ENCODE results near the gene ANKS1B.
A peak's percentile ranks its signal among the peaks of the same experiment; 100 is the strongest.
"Not testable (repeated sequence)": the region's sequence is repeated elsewhere in the genome, so short reads cannot be mapped to it uniquely, and the experiment has no call there.

Gene ANKS1B

DNA sequence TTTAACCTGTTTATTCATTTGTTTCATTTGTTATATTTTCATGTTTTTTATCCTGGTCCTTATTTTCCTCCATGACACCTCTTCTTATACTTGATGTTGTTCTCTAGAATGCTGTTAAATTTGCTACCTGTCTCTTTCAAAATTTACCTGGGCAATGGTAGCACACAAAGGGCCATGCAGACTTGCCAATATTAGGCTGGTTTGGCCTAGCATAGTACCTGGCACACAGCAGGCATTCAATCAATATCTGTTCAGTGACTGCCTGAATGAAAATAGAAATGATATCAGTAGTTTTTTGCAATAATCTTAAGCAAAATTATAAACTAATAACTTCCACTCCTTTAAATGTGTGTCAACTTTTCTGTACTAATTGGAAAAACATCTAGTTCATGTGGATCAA lies 1014.5 kb downstream of the ANKS1B start:
- Histone ChIP-seq H3K27me3 (ENCODE audit: insufficient read depth, low read length, poor library complexity, severe bottlenecking) (no peaks in the 10 kb centered on the region), H3K36me3 (ENCODE audit: insufficient read depth, low read length) (no peaks in the 10 kb centered on the region), H3K9ac (ENCODE audit: low read depth, low read length, poor library complexity, severe bottlenecking) (no peak overlapping the region), H3K4me3 (ENCODE audit: low read length, poor library complexity, severe bottlenecking) (no peak overlapping the region), H3K4me1 (ENCODE audit: insufficient read depth, low read length, poor library complexity, severe bottlenecking) (no peaks in the 10 kb centered on the region), H3F3A (ENCODE audit: low read depth) (no peaks in the 10 kb centered on the region), H3K9me2 (replicated peaks; ENCODE audit: low read depth, low read length) (no peaks in the 10 kb centered on the region), H3K79me2 (ENCODE audit: insufficient read depth, low read length) (no peaks in the 10 kb centered on the region), H3K9me3 (ENCODE audit: insufficient read depth, low read depth, low read length) (no peaks in the 10 kb centered on the region), H3K4me2 (ENCODE audit: low read depth, low read length, poor library complexity, severe bottlenecking) (no peak overlapping the region), H2AFZ (ENCODE audit: low read length) (no peak overlapping the region), H4K20me1 (ENCODE audit: insufficient read depth, low read length, poor library complexity, severe bottlenecking) (no peaks in the 10 kb centered on the region)
- TF ChIP-seq EZH2phosphoT487 (IDR thresholded peaks at IDR 0.05; ENCODE audit: borderline replicate concordance) = no peak
- TF ChIP-seq, protein P1, sequence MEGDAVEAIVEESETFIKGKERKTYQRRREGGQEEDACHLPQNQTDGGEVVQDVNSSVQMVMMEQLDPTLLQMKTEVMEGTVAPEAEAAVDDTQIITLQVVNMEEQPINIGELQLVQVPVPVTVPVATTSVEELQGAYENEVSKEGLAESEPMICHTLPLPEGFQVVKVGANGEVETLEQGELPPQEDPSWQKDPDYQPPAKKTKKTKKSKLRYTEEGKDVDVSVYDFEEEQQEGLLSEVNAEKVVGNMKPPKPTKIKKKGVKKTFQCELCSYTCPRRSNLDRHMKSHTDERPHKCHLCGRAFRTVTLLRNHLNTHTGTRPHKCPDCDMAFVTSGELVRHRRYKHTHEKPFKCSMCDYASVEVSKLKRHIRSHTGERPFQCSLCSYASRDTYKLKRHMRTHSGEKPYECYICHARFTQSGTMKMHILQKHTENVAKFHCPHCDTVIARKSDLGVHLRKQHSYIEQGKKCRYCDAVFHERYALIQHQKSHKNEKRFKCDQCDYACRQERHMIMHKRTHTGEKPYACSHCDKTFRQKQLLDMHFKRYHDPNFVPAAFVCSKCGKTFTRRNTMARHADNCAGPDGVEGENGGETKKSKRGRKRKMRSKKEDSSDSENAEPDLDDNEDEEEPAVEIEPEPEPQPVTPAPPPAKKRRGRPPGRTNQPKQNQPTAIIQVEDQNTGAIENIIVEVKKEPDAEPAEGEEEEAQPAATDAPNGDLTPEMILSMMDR (conservative IDR thresholded peaks at IDR 0.05; ENCODE audit: low read length) = no peak

DNA sequence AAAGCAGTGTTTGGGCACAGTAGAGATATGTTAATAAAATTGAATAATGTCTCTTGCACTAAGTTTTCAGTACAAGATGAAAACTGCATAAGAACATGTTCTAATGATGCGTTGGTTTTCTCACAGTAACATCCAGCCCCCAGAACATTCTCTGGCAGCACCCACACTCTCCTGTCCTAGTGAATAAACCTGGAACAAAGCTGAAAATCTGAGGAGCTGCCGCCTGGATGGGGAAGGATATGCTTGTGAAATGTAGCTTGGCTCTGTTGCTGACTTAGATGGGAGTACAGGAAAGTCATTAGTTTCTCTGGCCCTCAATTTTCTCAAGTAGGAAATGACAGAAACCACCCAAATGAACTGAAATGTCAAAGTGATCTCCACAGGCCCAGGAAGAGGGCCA lies 1015.8 kb downstream of the ANKS1B start:
- Histone ChIP-seq H4K20me1 (ENCODE audit: insufficient read depth, low read length, poor library complexity, severe bottlenecking) (no peaks in the 10 kb centered on the region), H3K79me2 (ENCODE audit: insufficient read depth, low read length) (no peaks in the 10 kb centered on the region), H3K27me3 (ENCODE audit: insufficient read depth, low read length, poor library complexity, severe bottlenecking) (no peaks in the 10 kb centered on the region), H3F3A (ENCODE audit: low read depth) (no peaks in the 10 kb centered on the region), H3K4me2 (ENCODE audit: low read depth, low read length, poor library complexity, severe bottlenecking) (no peak overlapping the region), H3K36me3 (ENCODE audit: insufficient read depth, low read length) (no peaks in the 10 kb centered on the region), H2AFZ (ENCODE audit: low read length) (no peak overlapping the region), H3K9me3 (ENCODE audit: insufficient read depth, low read depth, low read length) (no peaks in the 10 kb centered on the region), H3K4me1 (ENCODE audit: insufficient read depth, low read length, poor library complexity, severe bottlenecking) (no peaks in the 10 kb centered on the region), H3K9me2 (replicated peaks; ENCODE audit: low read depth, low read length) (no peaks in the 10 kb centered on the region), H3K9ac (ENCODE audit: low read depth, low read length, poor library complexity, severe bottlenecking) (no peak overlapping the region), H3K4me3 (ENCODE audit: low read length, poor library complexity, severe bottlenecking) (no peak overlapping the region)
- TF ChIP-seq, protein P1 (conservative IDR thresholded peaks at IDR 0.05; ENCODE audit: low read length) = no peak
- no peak for TF ChIP-seq EZH2phosphoT487 (IDR thresholded peaks at IDR 0.05; ENCODE audit: borderline replicate concordance)

DNA sequence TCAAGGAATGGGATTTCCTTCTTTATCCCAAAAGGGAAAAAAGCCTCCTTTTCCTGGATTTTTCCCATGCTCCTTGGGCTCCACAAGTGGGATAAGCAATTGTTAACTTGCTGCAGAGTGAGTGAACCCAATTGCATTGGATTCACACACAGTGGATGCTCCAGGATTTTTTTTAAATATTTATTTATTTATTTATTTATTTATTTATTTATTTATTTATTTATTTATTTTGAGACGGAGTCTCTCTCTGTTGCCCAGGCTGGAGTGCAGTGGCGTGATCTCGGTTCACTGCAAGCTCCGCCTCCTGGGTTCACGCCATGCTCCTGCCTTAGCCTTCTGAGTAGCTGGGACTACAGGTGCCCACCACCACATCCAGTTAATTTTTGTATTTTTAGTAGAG lies 1027.6 kb downstream of the ANKS1B start:
- not testable (repeated sequence) for H3K9me2 ChIP-seq (replicated peaks; ENCODE audit: low read depth, low read length); H2AFZ ChIP-seq (ENCODE audit: low read length); H3F3A ChIP-seq (ENCODE audit: low read depth); H3K4me1 ChIP-seq (ENCODE audit: insufficient read depth, low read length, poor library complexity, severe bottlenecking); H3K4me2 ChIP-seq (ENCODE audit: low read depth, low read length, poor library complexity, severe bottlenecking); H3K27me3 ChIP-seq (ENCODE audit: insufficient read depth, low read length, poor library complexity, severe bottlenecking); H3K79me2 ChIP-seq (ENCODE audit: insufficient read depth, low read length); H3K9me3 ChIP-seq (ENCODE audit: insufficient read depth, low read depth, low read length); H4K20me1 ChIP-seq (ENCODE audit: insufficient read depth, low read length, poor library complexity, severe bottlenecking); H3K36me3 ChIP-seq (ENCODE audit: insufficient read depth, low read length); H3K9ac ChIP-seq (ENCODE audit: low read depth, low read length, poor library complexity, severe bottlenecking); H3K4me3 ChIP-seq (ENCODE audit: low read length, poor library complexity, severe bottlenecking)

DNA sequence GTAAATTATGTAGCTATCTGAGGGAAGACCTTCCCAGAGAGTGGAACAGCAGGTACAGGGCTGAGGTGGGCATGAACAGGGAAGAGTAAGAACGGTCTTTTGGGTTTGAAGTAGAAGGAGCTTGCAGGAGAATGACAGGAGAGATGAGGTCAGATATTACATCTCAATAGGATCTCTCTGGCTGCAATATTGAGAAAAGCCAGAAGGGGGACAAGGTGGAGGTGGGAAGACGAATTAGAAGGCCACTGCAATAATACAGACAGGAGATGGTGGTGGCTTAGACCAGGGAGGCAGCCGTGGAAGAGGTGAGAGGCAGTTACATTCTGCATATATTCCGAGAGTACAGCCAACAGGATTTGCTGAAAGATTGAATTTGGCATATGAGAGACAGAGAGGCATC lies 1029.5 kb downstream of the ANKS1B start:
- no peaks in the 10 kb centered on the region for H3K4me1 ChIP-seq (ENCODE audit: insufficient read depth, low read length, poor library complexity, severe bottlenecking)
- H3K79me2 ChIP-seq (ENCODE audit: insufficient read depth, low read length) = no peaks in the 10 kb centered on the region
- no peaks in the 10 kb centered on the region for H3K27me3 ChIP-seq (ENCODE audit: insufficient read depth, low read length, poor library complexity, severe bottlenecking)
- H3K9me3 ChIP-seq (ENCODE audit: insufficient read depth, low read depth, low read length) = no peaks in the 10 kb centered on the region
- no peak overlapping the region for H3K4me2 ChIP-seq (ENCODE audit: low read depth, low read length, poor library complexity, severe bottlenecking)
- H2AFZ ChIP-seq (ENCODE audit: low read length) = no peak overlapping the region
- H3K4me3 ChIP-seq (ENCODE audit: low read length, poor library complexity, severe bottlenecking) = no peak overlapping the region
- TF ChIP-seq, protein P1 (conservative IDR thresholded peaks at IDR 0.05; ENCODE audit: low read length) = peak; percentile 54
- TF ChIP-seq EZH2phosphoT487 (IDR thresholded peaks at IDR 0.05; ENCODE audit: borderline replicate concordance) = no peak
- H3K9me2 ChIP-seq (replicated peaks; ENCODE audit: low read depth, low read length) = no peaks in the 10 kb centered on the region
- H3F3A ChIP-seq (ENCODE audit: low read depth) = no peaks in the 10 kb centered on the region
- H3K9ac ChIP-seq (ENCODE audit: low read depth, low read length, poor library complexity, severe bottlenecking) = no peak overlapping the region
- no peaks in the 10 kb centered on the region for H4K20me1 ChIP-seq (ENCODE audit: insufficient read depth, low read length, poor library complexity, severe bottlenecking)
- H3K36me3 ChIP-seq (ENCODE audit: insufficient read depth, low read length) = no peaks in the 10 kb centered on the region
